ENCODE data around the gene BCKDHB. TPM values are rescaled to one million over a fixed set of nuclear protein-coding genes. Genes with fewer than 3 reads are reported as not detected.

The BCKDHB gene
- polyA plus RNA-seq, 1 donor (not counting 4 experiments of a cell fraction or from before 2014, with no cell fraction given), result 20.9 TPM

GRCh38 chr6:80380566-80380965 lies 274.1 kb downstream of the BCKDHB start:
- no peaks in the 10 kb centered on the region for H3K79me2 ChIP-seq (ENCODE audit: control insufficient read depth, insufficient read depth, low read length)
- no peak overlapping the region for H3K4me3 ChIP-seq (ENCODE audit: control insufficient read depth in 2 of 3, extremely low read depth in 1 of 3, insufficient read depth in 2 of 3, low read depth in 1 of 3, low read length in 3 of 3)
- dilution Hi-C loops (cut with MboI; ENCODE audit: extremely low pct_ligation_motif_present, low sequenced_read_pairs), result no loop called here
- no peak overlapping the region for H3K9ac ChIP-seq (ENCODE audit: control insufficient read depth, extremely low read depth, insufficient read depth, low read length)
- H2AFZ ChIP-seq (ENCODE audit: control insufficient read depth, low read length), result no peak overlapping the region
- FAIRE-seq, result no peak
- H3K27me3 ChIP-seq (ENCODE audit: control insufficient read depth, extremely low read depth, insufficient read depth, low read length), result no peaks in the 10 kb centered on the region
- no peaks in the 10 kb centered on the region for H3K9me1 ChIP-seq (ENCODE audit: control insufficient read depth, extremely low read depth, insufficient read depth, low read length)
- no peaks in the 10 kb centered on the region for H3K36me3 ChIP-seq (ENCODE audit: control insufficient read depth in 2 of 2, extremely low read depth in 1 of 2, insufficient read depth in 2 of 2, low read length in 2 of 2)
- no peak for DNase-seq (ENCODE audit: low read depth, low spot score)
- no peaks in the 10 kb centered on the region for H3K9me3 ChIP-seq (ENCODE audit: control insufficient read depth, low read depth, low read length)
- no peaks in the 10 kb centered on the region for H4K20me1 ChIP-seq (ENCODE audit: control insufficient read depth, extremely low read depth, insufficient read depth, low read length)
- TF ChIP-seq EZH2 (IDR thresholded peaks at IDR 0.05; ENCODE audit: low read length), result no peak
- TF ChIP-seq, protein P1, sequence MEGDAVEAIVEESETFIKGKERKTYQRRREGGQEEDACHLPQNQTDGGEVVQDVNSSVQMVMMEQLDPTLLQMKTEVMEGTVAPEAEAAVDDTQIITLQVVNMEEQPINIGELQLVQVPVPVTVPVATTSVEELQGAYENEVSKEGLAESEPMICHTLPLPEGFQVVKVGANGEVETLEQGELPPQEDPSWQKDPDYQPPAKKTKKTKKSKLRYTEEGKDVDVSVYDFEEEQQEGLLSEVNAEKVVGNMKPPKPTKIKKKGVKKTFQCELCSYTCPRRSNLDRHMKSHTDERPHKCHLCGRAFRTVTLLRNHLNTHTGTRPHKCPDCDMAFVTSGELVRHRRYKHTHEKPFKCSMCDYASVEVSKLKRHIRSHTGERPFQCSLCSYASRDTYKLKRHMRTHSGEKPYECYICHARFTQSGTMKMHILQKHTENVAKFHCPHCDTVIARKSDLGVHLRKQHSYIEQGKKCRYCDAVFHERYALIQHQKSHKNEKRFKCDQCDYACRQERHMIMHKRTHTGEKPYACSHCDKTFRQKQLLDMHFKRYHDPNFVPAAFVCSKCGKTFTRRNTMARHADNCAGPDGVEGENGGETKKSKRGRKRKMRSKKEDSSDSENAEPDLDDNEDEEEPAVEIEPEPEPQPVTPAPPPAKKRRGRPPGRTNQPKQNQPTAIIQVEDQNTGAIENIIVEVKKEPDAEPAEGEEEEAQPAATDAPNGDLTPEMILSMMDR (optimal IDR thresholded peaks at IDR 0.05 in 1 of 3, IDR thresholded peaks at IDR 0.05 in 1 of 3, conservative IDR thresholded peaks at IDR 0.05 in 1 of 3; ENCODE audit: extremely low read depth in 1 of 3, insufficient read depth in 2 of 3, low read length in 3 of 3), result no peak
- no peaks in the 10 kb centered on the region for H3K4me1 ChIP-seq (ENCODE audit: control insufficient read depth, extremely low read depth, insufficient read depth, low read length)
- H3K4me2 ChIP-seq (ENCODE audit: control insufficient read depth, extremely low read depth, insufficient read depth, low read depth, low read length), result no peak overlapping the region
- H3K27ac ChIP-seq (ENCODE audit: control insufficient read depth, insufficient read depth, low read length), result no peak overlapping the region

GRCh38 chr6:80382811-80383210 lies 276.3 kb downstream of the BCKDHB start:
- dilution Hi-C loops (cut with MboI; ENCODE audit: extremely low pct_ligation_motif_present, low sequenced_read_pairs), result no loop called here
- Histone ChIP-seq H3K27me3 (ENCODE audit: control insufficient read depth, extremely low read depth, insufficient read depth, low read length) (no peaks in the 10 kb centered on the region), H3K9ac (ENCODE audit: control insufficient read depth, extremely low read depth, insufficient read depth, low read length) (no peak overlapping the region), H3K79me2 (ENCODE audit: control insufficient read depth, insufficient read depth, low read length) (no peaks in the 10 kb centered on the region), H3K9me3 (ENCODE audit: control insufficient read depth, low read depth, low read length) (no peaks in the 10 kb centered on the region), H3K4me2 (ENCODE audit: control insufficient read depth, extremely low read depth, insufficient read depth, low read depth, low read length) (no peak overlapping the region), H4K20me1 (ENCODE audit: control insufficient read depth, extremely low read depth, insufficient read depth, low read length) (no peaks in the 10 kb centered on the region), H3K36me3 (ENCODE audit: control insufficient read depth in 2 of 2, extremely low read depth in 1 of 2, insufficient read depth in 2 of 2, low read length in 2 of 2) (no peaks in the 10 kb centered on the region), H3K4me3 (ENCODE audit: control insufficient read depth in 2 of 3, extremely low read depth in 1 of 3, insufficient read depth in 2 of 3, low read depth in 1 of 3, low read length in 3 of 3) (no peak overlapping the region), H3K4me1 (ENCODE audit: control insufficient read depth, extremely low read depth, insufficient read depth, low read length) (no peaks in the 10 kb centered on the region), H3K27ac (ENCODE audit: control insufficient read depth, insufficient read depth, low read length) (no peak overlapping the region), H2AFZ (ENCODE audit: control insufficient read depth, low read length) (no peak overlapping the region), H3K9me1 (ENCODE audit: control insufficient read depth, extremely low read depth, insufficient read depth, low read length) (no peaks in the 10 kb centered on the region)
- TF ChIP-seq, protein P1 (optimal IDR thresholded peaks at IDR 0.05 in 1 of 3, IDR thresholded peaks at IDR 0.05 in 1 of 3, conservative IDR thresholded peaks at IDR 0.05 in 1 of 3; ENCODE audit: extremely low read depth in 1 of 3, insufficient read depth in 2 of 3, low read length in 3 of 3), result no peak
- TF ChIP-seq EZH2 (IDR thresholded peaks at IDR 0.05; ENCODE audit: low read length), result no peak
- FAIRE-seq, result no peak
- no peak for DNase-seq (ENCODE audit: low read depth, low spot score)
